HEK293 (cell line): ENCODE data around the gene CLASRP.
A peak's percentile ranks its signal among the peaks of the same experiment; 100 is the strongest.

ENCODE experiments used
- ELK4 ChIP-seq: IDR thresholded peaks from 2 replicates; pipeline ENCODE4 v1.6.1; 2011; ENCODE audit warnings: mild to moderate bottlenecking, low read depth, low read length, borderline replicate concordance
- IKZF3 ChIP-seq: fragments of 450-650 bp; IDR thresholded peaks from 2 replicates; pipeline ENCODE4 v1.5.0; 2018; ENCODE audit warnings: missing biosample characterization, mild to moderate bottlenecking, missing genetic modification characterization, moderate library complexity
- INSM2 ChIP-seq: fragments of 450-650 bp; formaldehyde crosslinking; IDR thresholded peaks from 2 replicates; pipeline ENCODE4 v1.5.1; 2016; ENCODE audit warnings: missing biosample characterization, missing genetic modification characterization
- KLF16 ChIP-seq: fragments of 450-650 bp; formaldehyde crosslinking; IDR thresholded peaks from 2 replicates; pipeline ENCODE4 v1.5.1; 2017; ENCODE audit warnings: missing biosample characterization, missing genetic modification characterization
- PRDM10 ChIP-seq: fragments of 450-650 bp; formaldehyde crosslinking; IDR thresholded peaks from 2 replicates; pipeline ENCODE4 v1.5.1; 2016; ENCODE audit warnings: missing biosample characterization, missing genetic modification characterization
- REPIN1 ChIP-seq: fragments of 450-650 bp; formaldehyde crosslinking; IDR thresholded peaks from 2 replicates; pipeline ENCODE4 v1.5.1; 2017; ENCODE audit warnings: missing biosample characterization, missing genetic modification characterization, low read depth
- SALL2 ChIP-seq: fragments of 450-650 bp; formaldehyde crosslinking; IDR thresholded peaks from 2 replicates; pipeline ENCODE4 v1.5.0; 2017; ENCODE audit warnings: missing biosample characterization, mild to moderate bottlenecking, missing genetic modification characterization, borderline replicate concordance
- ZBTB6 ChIP-seq: fragments of 450-650 bp; formaldehyde crosslinking; IDR thresholded peaks from 2 replicates; pipeline ENCODE4 v1.5.1; 2017; ENCODE audit warnings: missing biosample characterization, missing genetic modification characterization
- ZEB2 ChIP-seq: fragments of 450-650 bp; formaldehyde crosslinking; IDR thresholded peaks from 2 replicates; pipeline ENCODE4 v1.5.1; 2016; ENCODE audit warnings: missing biosample characterization, missing genetic modification characterization
- ZFP37 ChIP-seq: fragments of 450-650 bp; formaldehyde crosslinking; IDR thresholded peaks from 2 replicates; pipeline ENCODE4 v1.5.1; 2016; ENCODE audit warnings: missing biosample characterization, missing genetic modification characterization
- ZNF112 ChIP-seq: fragments of 450-650 bp; formaldehyde crosslinking; IDR thresholded peaks from 2 replicates; pipeline ENCODE4 v1.5.0; 2017; ENCODE audit warnings: missing biosample characterization, missing genetic modification characterization
- ZNF140 ChIP-seq: fragments of 450-650 bp; formaldehyde crosslinking; IDR thresholded peaks from 2 replicates; pipeline ENCODE4 v1.5.1; 2016; ENCODE audit warnings: missing biosample characterization, missing genetic modification characterization
- ZNF16 ChIP-seq: fragments of 450-650 bp; formaldehyde crosslinking; IDR thresholded peaks from 2 replicates; pipeline ENCODE4 v1.5.1; 2016; ENCODE audit warnings: low read depth, missing biosample characterization, missing genetic modification characterization
- ZNF18 ChIP-seq: fragments of 450-650 bp; formaldehyde crosslinking; IDR thresholded peaks from 2 replicates; pipeline ENCODE4 v1.5.1; 2016; ENCODE audit warnings: missing biosample characterization, missing genetic modification characterization
- ZNF37A ChIP-seq: fragments of 450-650 bp; IDR thresholded peaks from 2 replicates; pipeline ENCODE4 v1.5.1; 2018; ENCODE audit warnings: missing biosample characterization, missing genetic modification characterization
- ZNF433 ChIP-seq: fragments of 450-650 bp; formaldehyde crosslinking; IDR thresholded peaks from 2 replicates; pipeline ENCODE4 v1.5.1; 2016; ENCODE audit warnings: missing biosample characterization, missing genetic modification characterization, low read depth
- ZNF449 ChIP-seq: fragments of 450-650 bp; formaldehyde crosslinking; IDR thresholded peaks from 2 replicates; pipeline ENCODE4 v1.5.1; 2017; ENCODE audit warnings: missing biosample characterization, mild to moderate bottlenecking, missing genetic modification characterization, moderate library complexity
- ZNF488 ChIP-seq: fragments of 450-650 bp; formaldehyde crosslinking; IDR thresholded peaks from 2 replicates; pipeline ENCODE4 v1.5.1; 2016; ENCODE audit warnings: missing biosample characterization, missing genetic modification characterization
- ZNF501 ChIP-seq: fragments of 450-650 bp; formaldehyde crosslinking; IDR thresholded peaks from 2 replicates; pipeline ENCODE4 v1.5.1; 2016; ENCODE audit warnings: missing biosample characterization, missing genetic modification characterization
- ZNF585B ChIP-seq: fragments of 450-650 bp; formaldehyde crosslinking; IDR thresholded peaks from 2 replicates; pipeline ENCODE4 v1.5.1; 2016; ENCODE audit warnings: missing biosample characterization, missing genetic modification characterization
- ZNF600 ChIP-seq: fragments of 450-650 bp; formaldehyde crosslinking; IDR thresholded peaks from 2 replicates; pipeline ENCODE4 v1.5.1; 2016; ENCODE audit warnings: missing biosample characterization, missing genetic modification characterization
- ZNF624 ChIP-seq: fragments of 450-650 bp; formaldehyde crosslinking; IDR thresholded peaks from 2 replicates; pipeline ENCODE4 v1.5.1; 2017; ENCODE audit warnings: missing biosample characterization, missing genetic modification characterization
- ZNF701 ChIP-seq: fragments of 450-650 bp; formaldehyde crosslinking; IDR thresholded peaks from 2 replicates; pipeline ENCODE4 v1.5.1; 2016; ENCODE audit warnings: missing biosample characterization, missing genetic modification characterization
- ZNF704 ChIP-seq: fragments of 450-650 bp; formaldehyde crosslinking; IDR thresholded peaks from 2 replicates; pipeline ENCODE4 v1.5.1; 2016; ENCODE audit warnings: missing biosample characterization, missing genetic modification characterization
- ZNF785 ChIP-seq: fragments of 450-650 bp; formaldehyde crosslinking; IDR thresholded peaks from 2 replicates; pipeline ENCODE4 v1.5.1; 2016; ENCODE audit warnings: missing biosample characterization, missing genetic modification characterization
- ZSCAN30 ChIP-seq: fragments of 450-650 bp; IDR thresholded peaks from 2 replicates; pipeline ENCODE4 v1.5.1; 2018; ENCODE audit warnings: missing biosample characterization, mild to moderate bottlenecking, missing genetic modification characterization, moderate library complexity

CLASRP gene

GRCh38 chr19:45092747-45093678, 54.2 kb downstream of the CLASRP start, which contains the start of gene PPP1R37 (continued):
- TF ChIP-seq ZNF704 (tag by site-specific recombination) (no peak), ZSCAN30 (tag by site-specific recombination) (peak; percentile 75), ZNF140 (no peak), ZNF585B (tag by site-specific recombination) (no peak), ZNF433 (tag by site-specific recombination) (no peak), ZNF488 (no peak), ZNF449 (tag by site-specific recombination) (peak; percentile 88), SALL2 (tag by site-specific recombination) (no peak), ZNF37A (no peak), ZNF600 (tag by site-specific recombination) (no peak), KLF16 (tag by site-specific recombination) (peak; percentile 99), ZEB2 (tag by site-specific recombination) (peak; percentile 94), ZNF624 (tag by site-specific recombination) (no peak), ZNF18 (tag by site-specific recombination) (no peak), ZNF112 (tag by site-specific recombination) (no peak), ZNF16 (tag by site-specific recombination) (no peak), ZNF785 (tag by site-specific recombination) (peak; percentile 9; the same call in 1 of the 2 replicates), REPIN1 (tag by site-specific recombination) (0 out of 2 replicates have a peak, but pooled peaks have one; percentile 19), ZBTB6 (tag by site-specific recombination) (peak; percentile 59; the same call in 1 of the 2 replicates), ELK4 (no peak), PRDM10 (tag by site-specific recombination) (peak; percentile 66), ZNF701 (tag by site-specific recombination) (no peak), IKZF3 (tag by site-specific recombination) (peak; percentile 89), ZNF501 (tag by site-specific recombination) (peak; percentile 54), ZFP37 (tag by site-specific recombination) (no peak), INSM2 (tag by site-specific recombination) (peak; percentile 82; the same call in 1 of the 2 replicates)
